Spleen (tissue), 11 donors: ENCODE data around the gene DENND1A. TPM values are rescaled to one million over a fixed set of nuclear protein-coding genes. Genes with fewer than 3 reads are reported as not detected.
"Not testable (repeated sequence)": the region's sequence is repeated elsewhere in the genome, so short reads cannot be mapped to it uniquely, and the experiment has no call there.

Experiments used
- DNase-seq: peaks from one replicate; pipeline ENCODE4 v3.0.0-alpha.2; 2020
- H3K27ac ChIP-seq, 8 donors: fragments of 200-600 bp; sonication (generic) in 7 of 8; 1 replicate in 4 of 8; 2 replicates in 4 of 8; pipeline versions ENCODE4 v1.5.0 to v1.8.0; 2016 to 2021; ENCODE audit warnings: inconsistent platforms in 4 of 8, mild to moderate bottlenecking in 4 of 8, moderate library complexity in 1 of 8
- H3K27me3 ChIP-seq, 7 donors: fragments of 200-600 bp; sonication (generic) in 6 of 7; replicated peaks in 1 of 7; 1 replicate in 4 of 7; 2 replicates in 3 of 7; pipeline versions ENCODE4 v1.5.0 to v1.8.0; 2016 to 2021; ENCODE audit warnings: inconsistent platforms in 3 of 7, mild to moderate bottlenecking in 1 of 7
- H3K36me3 ChIP-seq, 6 donors: fragments of 200-600 bp; sonication (generic) in 5 of 6; 1 replicate in 4 of 6; 2 replicates in 2 of 6; pipeline versions ENCODE4 v1.5.0 to v1.8.0; 2016 to 2021; ENCODE audit warnings: inconsistent platforms in 2 of 6
- H3K4me1 ChIP-seq, 6 donors: fragments of 200-600 bp; sonication (generic) in 5 of 6; 1 replicate in 3 of 6; 2 replicates in 3 of 6; pipeline versions ENCODE4 v1.5.0 to v1.8.0; 2016 to 2021; ENCODE audit warnings: inconsistent platforms in 3 of 6
- H3K4me3 ChIP-seq, 8 donors: fragments of 200-600 bp; sonication (generic) in 7 of 8; 1 replicate in 4 of 8; 2 replicates in 4 of 8; pipeline versions ENCODE4 v1.5.0 to v1.8.0; 2016 to 2021; ENCODE audit warnings: inconsistent platforms in 4 of 8, mild to moderate bottlenecking in 4 of 8, moderate library complexity in 2 of 8
- H3K9me3 ChIP-seq, 8 donors: fragments of 200-600 bp; sonication (generic) in 7 of 8; 1 replicate in 4 of 8; 2 replicates in 4 of 8; pipeline versions ENCODE4 v1.5.0 to v1.8.0; 2016 to 2021; ENCODE audit warnings: inconsistent platforms in 4 of 8
- POLR2A ChIP-seq, 3 donors: fragments of 450-650 bp; IDR thresholded peaks; one replicate each; pipeline ENCODE4 v1.5.1; 2017; ENCODE audit warnings: antibody characterized with exemption in 3 of 3, mild to moderate bottlenecking in 1 of 3
- POLR2AphosphoS5 ChIP-seq, 3 donors: sonication (generic); formaldehyde crosslinking; IDR thresholded peaks; one replicate each; pipeline ENCODE4 v1.5.1; 2017; ENCODE audit warnings: antibody characterized with exemption in 3 of 3
- WGBS, 5 donors: extraction: QIAGEN DNeasy Blood & Tissue Kit in 3 of 5; methylation state at CpG; one replicate each; pipeline versions ENCODE4 v1.1.5 to v1.1.7; 2013 to 2018; 5-methylcytosine and 5-hydroxymethylcytosine counted together
- intact Hi-C: fragments of 100-400 bp; cut with DNase I; formaldehyde crosslinking; loops from one replicate; pipeline ENCODE4 v1.15.0; 2023; ENCODE audit warnings: low total_unique reads
- polyA plus RNA-seq, 3 donors: library from polyadenylated mRNA; stranded (reverse); fragments of 200-250 nt; gene quantifications; one replicate each; pipeline ENCODE4 v1.2.1, GENCODE V29; 2013
- total RNA-seq, 7 donors: library from RNA; depleted of rRNA in 3 of 7; stranded (reverse); fragments of >200 nt in 3 of 7; fragmentation: NEBNext Ultra II Directional in 4 of 7; extraction: Animal tissue kit (Norgen Biotek cat#: 25700) in 4 of 7; gene quantifications; one replicate each; pipeline versions ENCODE4 v1.1.0 to v1.2.1, GENCODE V29; 2016 to 2021
- TF ChIP-seq, protein P1 (sequence below), 11 experiments: fragments of 200-600 bp in 7 of 11; fragments of 450-650 bp in 4 of 11; sonication (generic) in 4 of 11; IDR thresholded peaks in 8 of 11; conservative IDR thresholded peaks in 3 of 11; 1 replicate in 7 of 11; 2 replicates in 4 of 11; pipeline versions ENCODE4 v1.4.0 to v1.8.0; 2016 to 2021; ENCODE audit warnings: antibody characterized with exemption in 11 of 11, inconsistent platforms in 4 of 11, mild to moderate bottlenecking in 1 of 11
- donor health status: healthy with polysubstance abuse.
- donor health status: DM: no; HTN: no; CAD: no; lungs with moderate emphysema.
- donor health status: DM: no; HTN: no; CAD: no.
- donor health status: Bipolar disorder and iron deficiency.
- donor health status: healthy.
- donor health status: DM: no; HTN: no; CAD: no.
- donor health status: DM: yes; HTN: yes; CAD: no.

DENND1A gene
- total and polyA plus RNA-seq, 10 donors = 5.4 to 59.3 (median 48.8) TPM

DNA sequence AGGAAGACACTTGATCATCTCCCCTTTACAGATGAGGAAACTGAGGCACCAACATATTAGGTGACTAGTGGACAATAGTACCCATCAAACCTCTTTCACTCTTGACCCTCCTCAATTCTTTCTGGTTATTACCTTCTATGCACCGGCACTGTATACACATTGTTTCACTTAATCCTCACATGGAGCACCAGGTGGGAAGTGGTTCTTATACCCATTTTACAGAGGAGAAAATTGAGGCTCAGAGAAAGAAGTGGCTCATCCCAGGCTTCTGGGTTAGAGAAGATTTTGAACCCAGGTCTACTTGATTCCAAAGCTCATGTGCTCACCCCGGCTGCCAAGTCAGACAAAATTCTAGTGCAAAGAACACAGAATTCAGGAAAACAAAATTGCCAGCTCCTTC lies 17.4 kb upstream of the DENND1A start:
- no peaks in the 10 kb centered on the region for H3K9me3 ChIP-seq
- TF ChIP-seq POLR2A (IDR thresholded peaks at IDR 0.05) (no peak), POLR2AphosphoS5 (IDR thresholded peaks at IDR 0.05) (no peak)
- TF ChIP-seq, protein P1, sequence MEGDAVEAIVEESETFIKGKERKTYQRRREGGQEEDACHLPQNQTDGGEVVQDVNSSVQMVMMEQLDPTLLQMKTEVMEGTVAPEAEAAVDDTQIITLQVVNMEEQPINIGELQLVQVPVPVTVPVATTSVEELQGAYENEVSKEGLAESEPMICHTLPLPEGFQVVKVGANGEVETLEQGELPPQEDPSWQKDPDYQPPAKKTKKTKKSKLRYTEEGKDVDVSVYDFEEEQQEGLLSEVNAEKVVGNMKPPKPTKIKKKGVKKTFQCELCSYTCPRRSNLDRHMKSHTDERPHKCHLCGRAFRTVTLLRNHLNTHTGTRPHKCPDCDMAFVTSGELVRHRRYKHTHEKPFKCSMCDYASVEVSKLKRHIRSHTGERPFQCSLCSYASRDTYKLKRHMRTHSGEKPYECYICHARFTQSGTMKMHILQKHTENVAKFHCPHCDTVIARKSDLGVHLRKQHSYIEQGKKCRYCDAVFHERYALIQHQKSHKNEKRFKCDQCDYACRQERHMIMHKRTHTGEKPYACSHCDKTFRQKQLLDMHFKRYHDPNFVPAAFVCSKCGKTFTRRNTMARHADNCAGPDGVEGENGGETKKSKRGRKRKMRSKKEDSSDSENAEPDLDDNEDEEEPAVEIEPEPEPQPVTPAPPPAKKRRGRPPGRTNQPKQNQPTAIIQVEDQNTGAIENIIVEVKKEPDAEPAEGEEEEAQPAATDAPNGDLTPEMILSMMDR (IDR thresholded peaks at IDR 0.05 in 8 of 11, conservative IDR thresholded peaks at IDR 0.05 in 3 of 11) = no peak
- H3K27ac ChIP-seq = no peak overlapping the region
- intact Hi-C loops = no loop called here
- H3K4me3 ChIP-seq = no peak overlapping the region
- 95 to 100% (median 97%) methylated on average over 2 of the region's 2 CpGs for WGBS, 5 donors
- no peaks in the 10 kb centered on the region for H3K4me1 ChIP-seq
- no peaks in the 10 kb centered on the region for H3K36me3 ChIP-seq
- no peak for DNase-seq
- H3K27me3 ChIP-seq = no peaks in the 10 kb centered on the region

DNA sequence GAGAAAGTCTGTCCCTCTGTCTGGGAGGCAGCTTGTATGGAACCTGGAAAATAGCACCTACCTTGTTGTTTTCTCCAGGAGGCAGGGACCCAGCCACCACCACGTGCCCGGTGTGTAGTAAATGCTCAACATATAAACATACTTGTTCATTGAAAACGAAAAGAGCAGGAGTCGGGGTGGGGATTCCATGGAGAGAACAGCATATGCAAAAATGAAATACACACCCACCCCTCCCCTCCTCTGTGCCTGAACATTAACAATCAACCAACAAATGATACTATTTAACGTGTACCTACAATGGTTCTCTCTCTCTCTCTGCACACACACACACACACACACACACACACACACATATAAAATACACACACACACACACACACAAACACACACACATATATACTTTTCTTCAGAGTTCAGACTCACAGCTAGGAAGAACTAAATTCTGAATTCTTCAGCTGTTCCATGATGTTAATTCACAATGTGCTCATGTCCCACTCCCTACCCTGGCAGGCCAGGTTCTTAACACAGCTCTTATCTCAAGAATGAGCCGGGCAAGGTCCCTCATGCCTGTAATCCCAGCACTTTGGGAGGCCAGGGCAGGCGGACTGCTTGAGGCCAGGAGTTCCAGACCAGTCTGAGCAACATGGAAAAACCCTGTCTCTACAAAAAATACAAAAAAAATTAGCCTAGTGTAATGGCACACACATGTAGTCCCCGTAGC lies 16.3 kb upstream of the DENND1A start:
- H3K27ac ChIP-seq = no peak overlapping the region
- TF ChIP-seq POLR2AphosphoS5 (IDR thresholded peaks at IDR 0.05) (no peak), POLR2A (IDR thresholded peaks at IDR 0.05) (no peak)
- TF ChIP-seq, protein P1 (IDR thresholded peaks at IDR 0.05 in 8 of 11, conservative IDR thresholded peaks at IDR 0.05 in 3 of 11) = no peak
- H3K36me3 ChIP-seq = no peaks in the 10 kb centered on the region
- 81 to 90% (median 83%) methylated on average over 8 of the region's 8 CpGs for WGBS, 5 donors
- intact Hi-C loops = no loop called here
- no peak for DNase-seq
- no peak overlapping the region for H3K4me3 ChIP-seq
- H3K4me1 ChIP-seq = no peaks in the 10 kb centered on the region
- H3K27me3 ChIP-seq = no peaks in the 10 kb centered on the region
- no peaks in the 10 kb centered on the region for H3K9me3 ChIP-seq

DNA sequence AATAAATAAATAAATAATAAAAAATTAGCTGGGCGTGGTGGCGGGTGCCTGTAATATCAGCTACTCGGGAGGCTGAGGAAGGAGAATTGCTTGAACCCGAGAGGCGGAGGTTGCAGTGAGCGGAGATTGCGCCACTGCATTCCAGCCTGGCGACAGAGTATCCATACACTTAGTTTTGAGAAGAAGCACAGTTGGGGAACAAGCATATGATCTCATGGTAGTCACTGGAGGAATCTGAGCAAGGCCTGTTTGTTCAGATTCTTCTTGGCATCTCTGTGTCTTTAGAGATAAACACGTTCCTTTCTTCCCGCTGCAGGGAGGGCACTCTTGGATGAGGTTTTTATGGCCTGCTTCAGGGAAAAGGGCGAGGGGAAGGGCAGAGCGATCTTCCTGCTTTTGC lies 15.6 kb upstream of the DENND1A start:
- no peak overlapping the region for H3K4me3 ChIP-seq
- no peaks in the 10 kb centered on the region for H3K9me3 ChIP-seq
- intact Hi-C loops = no loop called here
- no peak for DNase-seq
- H3K4me1 ChIP-seq = no peaks in the 10 kb centered on the region
- H3K27ac ChIP-seq = no peak overlapping the region
- no peaks in the 10 kb centered on the region for H3K36me3 ChIP-seq
- TF ChIP-seq, protein P1 (IDR thresholded peaks at IDR 0.05 in 8 of 11, conservative IDR thresholded peaks at IDR 0.05 in 3 of 11) = no peak
- no peak for TF ChIP-seq POLR2A (IDR thresholded peaks at IDR 0.05)
- no peak for TF ChIP-seq POLR2AphosphoS5 (IDR thresholded peaks at IDR 0.05)
- 86 to 96% (median 91%) methylated on average over 12 of the region's 12 CpGs for WGBS, 5 donors
- H3K27me3 ChIP-seq = no peaks in the 10 kb centered on the region

DNA sequence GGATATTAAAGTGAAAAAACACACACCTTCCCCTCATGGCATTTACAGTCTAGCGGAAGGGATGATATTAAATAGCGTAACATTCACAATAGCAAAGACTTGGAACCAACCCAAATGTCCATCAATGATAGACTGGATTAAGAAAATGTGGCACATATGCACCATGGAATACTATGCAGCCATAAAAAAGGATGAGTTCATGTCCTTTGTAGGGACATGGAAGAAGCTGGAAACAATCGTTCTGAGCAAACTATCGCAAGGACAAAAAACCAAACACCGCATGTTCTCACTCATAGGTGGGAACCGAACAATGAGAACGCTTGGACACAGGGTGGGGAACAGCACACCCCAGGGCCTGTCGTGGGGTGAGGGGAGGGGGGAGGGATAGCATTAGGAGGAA lies 14.5 kb upstream of the DENND1A start:
- H3K4me1 ChIP-seq, H3K27me3 ChIP-seq, H3K9me3 ChIP-seq, H3K36me3 ChIP-seq, H3K4me3 ChIP-seq, DNase-seq, intact Hi-C loops, H3K27ac ChIP-seq: not testable (repeated sequence)
- WGBS, 5 donors = 92 to 97% (median 94%) methylated on average over 8 of the region's 8 CpGs
